ENCODE data around the gene ZNF618. TPM values are rescaled to one million over a fixed set of nuclear protein-coding genes. Genes with fewer than 3 reads are reported as not detected.

ZNF618 gene
- total RNA-seq, 1 donor from 2014 or later, result 10.2 TPM

GRCh38 chr9:114060070-114060469, 184.0 kb downstream of the ZNF618 start:
- intact Hi-C loops (cut with DNase I), result no loop called here
- Histone ChIP-seq H3K36me3 (peaks cover 5% of the 10 kb centered on the region), H3K4me3 (no peak overlapping the region), H3K27me3 (ENCODE audit: low read depth) (no peaks in the 10 kb centered on the region), H3K27ac (no peak overlapping the region), H3K4me1 (no peaks in the 10 kb centered on the region), H3K9me3 (no peaks in the 10 kb centered on the region)
- ATAC-seq (no peak), DNase-seq (no peak)
- TF ChIP-seq CTCF (IDR thresholded peaks at IDR 0.05), result no peak

- ATAC-seq (peak in 1 of 2 donors; percentile 11), DNase-seq (no peak)
- H3K36me3 ChIP-seq, result peaks cover 5% of the 10 kb centered on the region
- intact Hi-C loops (cut with DNase I), result no loop called here
- no peaks in the 10 kb centered on the region for H3K4me1 ChIP-seq
- no peaks in the 10 kb centered on the region for H3K27me3 ChIP-seq (ENCODE audit: low read depth)
- H3K9me3 ChIP-seq, result no peaks in the 10 kb centered on the region
- no peak overlapping the region for H3K27ac ChIP-seq
- TF ChIP-seq CTCF (IDR thresholded peaks at IDR 0.05), result no peak
- no peak overlapping the region for H3K4me3 ChIP-seq
Measured at GRCh38 chr9:114060711-114061110, 184.6 kb downstream of the ZNF618 start.

GRCh38 chr9:114061292-114061691, 185.2 kb downstream of the ZNF618 start:
- Histone ChIP-seq H3K4me1 (no peaks in the 10 kb centered on the region), H3K36me3 (peaks cover 5% of the 10 kb centered on the region), H3K27ac (no peak overlapping the region), H3K9me3 (no peaks in the 10 kb centered on the region), H3K27me3 (ENCODE audit: low read depth) (no peaks in the 10 kb centered on the region), H3K4me3 (no peak overlapping the region)
- intact Hi-C loops (cut with DNase I), result no loop called here
- ATAC-seq (no peak), DNase-seq (no peak)
- no peak for TF ChIP-seq CTCF (IDR thresholded peaks at IDR 0.05)

- no peak overlapping the region for H3K4me3 ChIP-seq
- no peak overlapping the region for H3K27ac ChIP-seq
- peaks cover 5% of the 10 kb centered on the region for H3K36me3 ChIP-seq
- H3K27me3 ChIP-seq (ENCODE audit: low read depth), result no peaks in the 10 kb centered on the region
- no peaks in the 10 kb centered on the region for H3K4me1 ChIP-seq
- ATAC-seq, result no peak
- TF ChIP-seq CTCF (IDR thresholded peaks at IDR 0.05), result no peak
- H3K9me3 ChIP-seq, result no peaks in the 10 kb centered on the region
- intact Hi-C loops (cut with DNase I), result no loop called here
- no peak for DNase-seq
Measured at GRCh38 chr9:114061830-114062474, 185.8 kb downstream of the ZNF618 start.

- no peak overlapping the region for H3K27ac ChIP-seq
- intact Hi-C loops (cut with DNase I), result no loop called here
- H3K27me3 ChIP-seq (ENCODE audit: low read depth), result no peaks in the 10 kb centered on the region
- no peak overlapping the region for H3K4me3 ChIP-seq
- no peaks in the 10 kb centered on the region for H3K4me1 ChIP-seq
- no peaks in the 10 kb centered on the region for H3K9me3 ChIP-seq
- TF ChIP-seq CTCF (IDR thresholded peaks at IDR 0.05), result no peak
- DNase-seq (no peak), ATAC-seq (no peak)
- H3K36me3 ChIP-seq, result no peaks in the 10 kb centered on the region
Measured at GRCh38 chr9:114065304-114065703, 189.2 kb downstream of the ZNF618 start.

Data from lower lobe of right lung (tissue), 2 donors.